Right atrium auricular region (tissue), 2 donors: ENCODE results near the gene MGAT4B. TPM values are rescaled to one million over a fixed set of nuclear protein-coding genes. Genes with fewer than 3 reads are reported as not detected.
A peak's percentile ranks its signal among the peaks of the same experiment; 100 is the strongest.

ENCODE experiments used
- DNase-seq: peaks from one replicate; pipeline ENCODE4 v3.0.0-alpha.2; 2019; ENCODE audit warnings: low spot score
- H3K27ac ChIP-seq, 2 donors: fragments of 200-600 bp; sonication (generic); 1 replicate in 1 of 2; 2 replicates in 1 of 2; pipeline ENCODE4 v1.5.1; 2016 to 2019
- H3K27me3 ChIP-seq, 2 donors: fragments of 200-600 bp; sonication (generic); one replicate each; pipeline versions ENCODE4 v1.5.1 to v1.6.0; 2017 to 2019
- H3K36me3 ChIP-seq: fragments of 200-600 bp; sonication (generic); one replicate; pipeline ENCODE4 v1.5.1; 2016
- H3K4me1 ChIP-seq, 2 donors: fragments of 200-600 bp; sonication (generic); one replicate each; pipeline versions ENCODE4 v1.5.1 to v1.6.0; 2017 to 2019
- H3K4me3 ChIP-seq, 2 donors: fragments of 200-600 bp; sonication (generic); 1 replicate in 1 of 2; 2 replicates in 1 of 2; pipeline ENCODE4 v1.5.1; 2017 to 2019; ENCODE audit warnings: mild to moderate bottlenecking in 1 of 2, moderate library complexity in 1 of 2
- H3K9me3 ChIP-seq, 2 donors: fragments of 200-600 bp; sonication (generic); one replicate each; pipeline ENCODE4 v1.5.1; 2019
- total RNA-seq, 2 donors: library from RNA; depleted of rRNA; stranded (reverse); fragments of >200 nt; gene quantifications; one replicate each; pipeline ENCODE4 v1.1.0, GENCODE V29; 2016
- TF ChIP-seq, protein P1 (sequence below), 2 donors: fragments of 200-600 bp; sonication (generic); IDR thresholded peaks; one replicate each; pipeline ENCODE4 v1.5.1; 2019; ENCODE audit warnings: antibody characterized with exemption in 2 of 2

Gene MGAT4B
- total RNA-seq, 2 donors from 2014 or later, result 71.7 to 77.1 TPM

DNA sequence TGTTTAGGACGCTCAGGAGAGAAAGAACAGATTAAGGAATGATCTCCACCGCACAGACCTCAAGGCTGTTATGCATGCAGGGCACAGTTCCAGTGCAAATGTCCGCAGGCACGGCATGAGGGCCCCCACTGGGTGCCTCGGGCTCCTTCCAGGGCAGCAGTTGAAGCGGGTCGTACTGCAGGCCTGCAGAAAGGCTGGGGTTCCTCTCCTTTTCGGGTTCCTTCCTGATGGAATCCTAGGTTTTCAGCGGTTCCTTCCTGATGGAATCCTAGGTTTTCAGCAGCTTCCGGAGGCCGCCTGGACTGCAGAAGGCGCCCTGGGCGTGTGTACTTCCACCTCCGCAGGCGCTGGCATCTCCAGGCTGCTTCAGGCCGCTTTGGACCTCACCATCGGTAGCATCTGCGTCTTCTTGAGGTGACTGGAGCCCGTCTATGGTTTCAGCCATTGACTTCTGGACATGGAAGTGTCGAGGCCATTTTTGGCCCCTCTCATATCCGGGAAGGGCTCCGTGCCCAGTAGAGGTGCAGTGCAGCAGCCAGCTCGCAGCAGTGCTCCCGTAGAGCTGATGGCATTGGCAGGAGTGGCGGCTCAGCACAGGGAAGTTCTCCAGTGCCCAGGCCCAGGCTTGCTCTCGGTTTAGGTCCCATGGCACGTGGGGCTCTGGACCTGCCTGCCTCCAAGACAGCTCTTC lies 5.6 kb upstream of the MGAT4B start:
- no peak for DNase-seq
- TF ChIP-seq, protein P1, sequence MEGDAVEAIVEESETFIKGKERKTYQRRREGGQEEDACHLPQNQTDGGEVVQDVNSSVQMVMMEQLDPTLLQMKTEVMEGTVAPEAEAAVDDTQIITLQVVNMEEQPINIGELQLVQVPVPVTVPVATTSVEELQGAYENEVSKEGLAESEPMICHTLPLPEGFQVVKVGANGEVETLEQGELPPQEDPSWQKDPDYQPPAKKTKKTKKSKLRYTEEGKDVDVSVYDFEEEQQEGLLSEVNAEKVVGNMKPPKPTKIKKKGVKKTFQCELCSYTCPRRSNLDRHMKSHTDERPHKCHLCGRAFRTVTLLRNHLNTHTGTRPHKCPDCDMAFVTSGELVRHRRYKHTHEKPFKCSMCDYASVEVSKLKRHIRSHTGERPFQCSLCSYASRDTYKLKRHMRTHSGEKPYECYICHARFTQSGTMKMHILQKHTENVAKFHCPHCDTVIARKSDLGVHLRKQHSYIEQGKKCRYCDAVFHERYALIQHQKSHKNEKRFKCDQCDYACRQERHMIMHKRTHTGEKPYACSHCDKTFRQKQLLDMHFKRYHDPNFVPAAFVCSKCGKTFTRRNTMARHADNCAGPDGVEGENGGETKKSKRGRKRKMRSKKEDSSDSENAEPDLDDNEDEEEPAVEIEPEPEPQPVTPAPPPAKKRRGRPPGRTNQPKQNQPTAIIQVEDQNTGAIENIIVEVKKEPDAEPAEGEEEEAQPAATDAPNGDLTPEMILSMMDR (IDR thresholded peaks at IDR 0.05), result no peak
- Histone ChIP-seq H3K4me3 (no peak overlapping the region), H3K9me3 (no peaks in the 10 kb centered on the region), H3K27ac (no peak overlapping the region), H3K27me3 (no peaks in the 10 kb centered on the region), H3K4me1 (peaks cover 0 to 18% of the 10 kb centered on the region in 2 donors), H3K36me3 (no peaks in the 10 kb centered on the region)

DNA sequence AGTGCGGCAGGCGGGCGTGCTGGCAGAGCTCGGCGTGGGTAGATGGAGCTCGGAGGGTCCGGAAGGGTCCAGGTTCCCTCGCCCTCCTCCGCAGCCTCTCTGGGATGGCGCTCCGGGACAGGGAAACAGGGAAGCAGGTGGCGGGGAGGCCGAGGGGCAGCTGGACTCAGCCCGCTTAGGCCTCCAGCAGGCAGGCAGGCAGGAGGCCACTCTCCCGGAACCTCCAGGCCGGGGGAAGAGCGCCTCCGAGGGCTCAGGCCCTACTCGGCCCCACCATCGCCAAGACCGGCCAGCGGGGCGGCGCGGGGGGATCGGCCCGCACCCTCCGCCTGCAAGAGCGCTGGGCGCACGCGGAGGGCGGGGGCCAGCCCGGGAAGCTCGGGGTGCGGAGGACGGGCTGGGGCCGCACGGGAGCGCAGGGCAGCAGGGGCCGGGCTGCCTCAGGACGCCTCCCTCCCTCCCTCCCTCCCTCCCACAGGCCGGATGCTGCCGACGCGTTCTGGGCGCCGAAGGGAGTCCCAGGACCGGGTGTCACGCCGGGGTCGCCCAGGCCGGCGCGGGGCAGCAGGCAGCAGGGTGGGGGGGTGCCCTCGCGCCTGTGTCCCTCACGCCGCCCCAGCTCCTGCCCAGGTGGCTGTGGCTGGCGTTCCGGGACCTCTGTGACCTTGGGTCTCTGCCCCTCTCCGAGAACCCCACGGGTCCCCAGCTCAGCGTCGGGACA lies 977 bp downstream of the MGAT4B start:
- Histone ChIP-seq H3K9me3 (no peaks in the 10 kb centered on the region), H3K36me3 (peaks cover 7% of the 10 kb centered on the region), H3K27ac (peak overlapping the region; percentile 92 to 93), H3K4me3 (peak overlapping the region; percentile 73 to 92), H3K4me1 (peaks cover 0 to 48% of the 10 kb centered on the region in 2 donors), H3K27me3 (no peaks in the 10 kb centered on the region)
- TF ChIP-seq, protein P1 (IDR thresholded peaks at IDR 0.05), result no peak
- DNase-seq, result no peak

DNA sequence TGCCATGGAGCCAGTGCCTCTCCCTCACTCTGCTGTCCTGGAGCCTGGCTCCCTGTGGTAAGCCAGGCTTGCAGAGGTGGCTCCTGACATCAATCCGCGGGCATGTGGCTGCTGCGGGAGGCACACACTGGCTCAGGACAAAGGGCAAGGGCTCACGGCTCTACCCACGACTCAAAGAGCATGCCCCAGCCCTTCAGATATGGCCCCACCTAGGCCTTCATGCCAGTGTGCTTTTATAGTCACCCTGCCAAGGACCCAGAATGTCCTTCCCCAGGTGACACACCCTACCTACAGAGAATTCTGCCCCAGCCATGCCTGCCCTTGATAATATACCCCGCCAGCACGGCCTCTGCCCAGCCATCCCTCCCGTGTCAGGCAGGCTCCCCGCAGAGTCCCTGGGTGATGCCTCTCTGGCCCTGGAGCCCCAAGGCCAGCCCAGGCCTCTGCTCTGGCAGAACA lies 1.6 kb downstream of the MGAT4B start:
- Histone ChIP-seq H3K9me3 (no peaks in the 10 kb centered on the region), H3K27ac (peak overlapping the region; percentile 92 to 93), H3K36me3 (peaks cover 12% of the 10 kb centered on the region), H3K27me3 (no peaks in the 10 kb centered on the region), H3K4me1 (peaks cover 0 to 48% of the 10 kb centered on the region in 2 donors), H3K4me3 (peak overlapping the region; percentile 73 to 92)
- TF ChIP-seq, protein P1 (IDR thresholded peaks at IDR 0.05), result no peak
- DNase-seq, result no peak

DNA sequence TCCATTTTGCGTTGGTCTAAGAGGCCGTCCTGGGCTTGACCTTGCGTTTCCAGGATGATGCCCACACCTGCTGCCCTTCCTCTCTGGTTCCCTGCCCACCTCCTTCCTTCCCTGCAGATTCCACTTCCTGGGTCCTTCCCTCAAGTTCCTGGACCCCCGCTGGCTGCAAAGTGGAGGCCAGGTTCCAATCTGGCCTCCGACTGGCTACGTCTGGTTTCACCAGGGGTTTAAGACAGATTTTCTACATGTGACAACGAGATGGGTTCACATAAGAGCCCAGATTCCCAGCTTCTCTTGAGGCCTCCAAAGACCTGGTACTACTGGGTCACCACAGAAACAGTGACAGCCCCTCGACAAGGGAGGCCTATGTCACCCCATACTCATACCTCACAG lies 2.1 kb downstream of the MGAT4B start:
- H3K36me3 ChIP-seq, result peaks cover 17% of the 10 kb centered on the region
- TF ChIP-seq, protein P1 (IDR thresholded peaks at IDR 0.05), result no peak
- no peaks in the 10 kb centered on the region for H3K27me3 ChIP-seq
- no peak for DNase-seq
- no peaks in the 10 kb centered on the region for H3K9me3 ChIP-seq
- H3K4me3 ChIP-seq, result no peak overlapping the region
- peaks cover 0 to 48% of the 10 kb centered on the region in 2 donors for H3K4me1 ChIP-seq
- peak overlapping the region in 1 of 2 donors; percentile 92 for H3K27ac ChIP-seq

DNA sequence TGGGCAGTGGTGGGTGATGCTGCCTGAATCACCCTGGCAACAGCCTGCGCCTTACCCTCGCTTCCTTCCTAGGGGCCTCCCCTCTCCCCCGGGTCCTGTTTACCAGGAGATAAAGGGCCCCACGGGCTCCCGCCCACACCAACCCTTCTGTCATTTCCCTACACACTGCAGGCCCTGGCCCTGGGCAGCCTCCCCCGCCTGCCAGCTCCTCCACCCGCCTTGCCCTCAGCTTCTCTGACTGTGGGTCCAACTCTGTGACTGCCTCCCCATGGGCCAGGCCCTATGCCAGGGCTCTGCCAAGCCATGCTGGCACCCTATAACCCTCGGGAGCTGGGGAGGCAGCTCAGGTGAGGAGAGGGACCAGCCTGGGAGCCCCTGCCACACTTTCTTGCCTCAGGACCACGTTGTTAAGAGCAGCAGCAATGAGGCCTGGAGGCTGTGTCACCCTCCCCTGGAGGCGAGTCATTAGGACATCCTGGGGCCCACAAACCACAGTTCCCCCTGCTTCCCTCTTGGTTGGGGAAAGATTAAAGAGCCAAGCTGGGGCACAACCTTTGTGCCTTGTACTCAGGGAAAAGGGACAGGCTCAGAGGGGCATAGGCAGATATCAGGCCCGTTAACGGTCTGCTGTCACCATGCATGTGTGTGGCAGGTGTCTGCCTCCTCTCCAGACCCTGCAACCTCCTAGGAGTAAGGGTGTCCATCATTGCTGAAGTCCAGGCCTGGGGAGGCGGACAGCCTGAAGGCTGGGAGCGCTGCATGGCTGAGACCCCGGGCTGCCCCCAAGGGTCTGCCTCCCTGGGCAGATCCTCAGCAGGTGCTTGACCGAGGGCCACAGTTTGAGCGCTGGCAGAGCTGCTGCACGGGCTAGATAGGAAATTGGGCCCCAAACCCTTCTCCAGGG lies 2.8 kb downstream of the MGAT4B start:
- H3K4me1 ChIP-seq, result peaks cover 0 to 48% of the 10 kb centered on the region in 2 donors
- H3K27ac ChIP-seq, result no peak overlapping the region
- TF ChIP-seq, protein P1 (IDR thresholded peaks at IDR 0.05), result no peak
- no peaks in the 10 kb centered on the region for H3K9me3 ChIP-seq
- H3K27me3 ChIP-seq, result no peaks in the 10 kb centered on the region
- H3K4me3 ChIP-seq, result no peak overlapping the region
- peaks cover 23% of the 10 kb centered on the region for H3K36me3 ChIP-seq
- DNase-seq, result no peak
